Measurements from ENCODE around the gene ROBO1. TPM values are rescaled to one million over a fixed set of nuclear protein-coding genes. Genes with fewer than 3 reads are reported as not detected.

ROBO1 gene
- total and polyA plus RNA-seq, 2 of the 8 experiments (the other 6 are each of a cell fraction or from before 2014, with no cell fraction given): 51.4 to 91.0 TPM

DNA sequence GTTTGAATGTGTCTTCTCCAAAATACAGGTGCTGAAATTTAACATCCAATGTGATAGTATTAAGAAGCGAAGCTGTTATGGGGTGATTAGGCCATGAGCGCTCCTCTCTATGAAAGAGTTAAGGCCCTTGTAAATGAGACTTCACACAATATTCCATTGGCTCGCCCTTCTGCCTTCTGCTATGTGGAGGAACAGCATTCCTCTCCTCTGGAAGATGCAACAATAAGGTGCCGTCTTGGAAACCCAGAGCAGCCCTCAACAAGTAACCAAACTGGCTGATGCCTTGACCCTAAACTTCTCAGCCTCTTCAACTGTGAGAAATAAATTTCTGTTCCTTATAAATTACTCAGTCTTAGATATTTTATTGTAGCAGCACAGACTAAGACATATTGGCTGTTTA lies 874.6 kb downstream of the ROBO1 start (continued):
- TF ChIP-seq, protein P1, sequence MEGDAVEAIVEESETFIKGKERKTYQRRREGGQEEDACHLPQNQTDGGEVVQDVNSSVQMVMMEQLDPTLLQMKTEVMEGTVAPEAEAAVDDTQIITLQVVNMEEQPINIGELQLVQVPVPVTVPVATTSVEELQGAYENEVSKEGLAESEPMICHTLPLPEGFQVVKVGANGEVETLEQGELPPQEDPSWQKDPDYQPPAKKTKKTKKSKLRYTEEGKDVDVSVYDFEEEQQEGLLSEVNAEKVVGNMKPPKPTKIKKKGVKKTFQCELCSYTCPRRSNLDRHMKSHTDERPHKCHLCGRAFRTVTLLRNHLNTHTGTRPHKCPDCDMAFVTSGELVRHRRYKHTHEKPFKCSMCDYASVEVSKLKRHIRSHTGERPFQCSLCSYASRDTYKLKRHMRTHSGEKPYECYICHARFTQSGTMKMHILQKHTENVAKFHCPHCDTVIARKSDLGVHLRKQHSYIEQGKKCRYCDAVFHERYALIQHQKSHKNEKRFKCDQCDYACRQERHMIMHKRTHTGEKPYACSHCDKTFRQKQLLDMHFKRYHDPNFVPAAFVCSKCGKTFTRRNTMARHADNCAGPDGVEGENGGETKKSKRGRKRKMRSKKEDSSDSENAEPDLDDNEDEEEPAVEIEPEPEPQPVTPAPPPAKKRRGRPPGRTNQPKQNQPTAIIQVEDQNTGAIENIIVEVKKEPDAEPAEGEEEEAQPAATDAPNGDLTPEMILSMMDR (IDR thresholded peaks at IDR 0.05; ENCODE audit: control extremely low read depth in 1 of 3, insufficient read depth in 1 of 3, low read depth in 1 of 3, low read length in 3 of 3): no peak
- no peak for TF ChIP-seq POLR2AphosphoS5 (IDR thresholded peaks at IDR 0.05; ENCODE audit: low read depth, low read length)
